ENCODE results near the gene ADAM12. TPM values are rescaled to one million over a fixed set of nuclear protein-coding genes. Genes with fewer than 3 reads are reported as not detected.

The ADAM12 gene
- total and polyA plus RNA-seq, 9 of the 15 experiments (the other 6 are each of a cell fraction or from before 2014, with no cell fraction given) = not detected

DNA sequence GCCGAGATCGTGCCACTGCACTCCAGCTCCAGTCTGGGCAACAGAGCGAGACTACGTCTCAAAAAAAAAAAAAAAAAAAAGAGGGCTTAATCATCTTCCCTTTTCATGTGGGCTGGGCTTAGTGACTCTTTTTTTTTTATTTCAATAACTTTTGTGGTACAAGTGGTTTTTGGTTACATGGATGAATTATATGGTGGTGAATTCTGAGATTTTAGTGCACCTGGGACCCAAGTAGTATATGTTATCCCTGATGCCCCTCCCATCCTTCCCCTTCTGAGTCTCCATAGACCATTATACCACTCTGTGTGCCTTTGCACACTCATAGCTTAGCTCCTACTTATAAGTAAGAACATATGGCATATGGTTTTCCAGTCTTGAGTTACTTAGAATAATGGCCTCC, 4.8 kb upstream of the ADAM12 start:
- Histone ChIP-seq H3K9me3 (replicated peaks; ENCODE audit: control insufficient read depth, insufficient read depth, low read depth, low read length) (no peaks in the 10 kb centered on the region), H4K20me1 (replicated peaks; ENCODE audit: control insufficient read depth, insufficient read depth, low read length) (no peaks in the 10 kb centered on the region), H3K27ac (ENCODE audit: extremely low read depth, low read depth, low read length) (no peak overlapping the region), H3K4me1 (replicated peaks in 1 of 2; ENCODE audit: control insufficient read depth in 2 of 2, insufficient read depth in 2 of 2, low read length in 2 of 2) (no peaks in the 10 kb centered on the region; a peak in 1 of 5 replicates), H2AFZ (ENCODE audit: low read depth, low read length) (no peak overlapping the region), H3K36me3 (ENCODE audit: control insufficient read depth, insufficient read depth, low read length) (no peaks in the 10 kb centered on the region), H3K27me3 (ENCODE audit: control insufficient read depth in 2 of 2, insufficient read depth in 2 of 2, low read length in 2 of 2) (no peaks in the 10 kb centered on the region), H3K9ac (ENCODE audit: insufficient read depth in 1 of 2, low read depth in 2 of 2, low read length in 2 of 2) (no peak overlapping the region), H3K4me2 (ENCODE audit: insufficient read depth, low read length) (no peak overlapping the region), H3K4me3 (no peak overlapping the region), H3K79me2 (ENCODE audit: control insufficient read depth, insufficient read depth, low read length) (no peaks in the 10 kb centered on the region), H3K9me1 (ENCODE audit: control insufficient read depth, insufficient read depth, low read length) (no peaks in the 10 kb centered on the region)
- POLR2A ChIA-PET = no interaction called here
- FAIRE-seq (no peak), ATAC-seq (no peak), DNase-seq (ENCODE audit: extremely low read depth in 1 of 4, low spot score in 3 of 4) (no peak)
- BruUV-seq (replicated peaks) = no TSS peak
- CTCF ChIA-PET (ENCODE audit: low intra/inter-chr PET ratio) = no interaction called here
- intact Hi-C loops (cut with micrococcal nuclease) (no loop called here), in situ Hi-C loops (cut with MboI) (no loop called here)
- WGBS (ENCODE audit: insufficient coverage, low coverage, missing lambda C conversion rate) = no CpG with 5 or more reads among the region's 4 CpGs
- no peak for TF ChIP-seq NR3C1 (CRISPR knock-in tag; IDR thresholded peaks at IDR 0.05)
- TF ChIP-seq CREBBP (IDR thresholded peaks at IDR 0.05; ENCODE audit: low read depth, low read length) = no peak
- no peak for TF ChIP-seq PHTF2 (CRISPR knock-in tag; IDR thresholded peaks at IDR 0.05)
- no peak for TF ChIP-seq CBX8 (IDR thresholded peaks at IDR 0.05; ENCODE audit: borderline replicate concordance, extremely low read depth, low read depth, low read length, poor library complexity, severe bottlenecking)
- no peak for TF ChIP-seq HDAC2 (IDR thresholded peaks at IDR 0.05)
- no peak for TF ChIP-seq ZNF140 (CRISPR knock-in tag; IDR thresholded peaks at IDR 0.05)
- TF ChIP-seq, protein P1, sequence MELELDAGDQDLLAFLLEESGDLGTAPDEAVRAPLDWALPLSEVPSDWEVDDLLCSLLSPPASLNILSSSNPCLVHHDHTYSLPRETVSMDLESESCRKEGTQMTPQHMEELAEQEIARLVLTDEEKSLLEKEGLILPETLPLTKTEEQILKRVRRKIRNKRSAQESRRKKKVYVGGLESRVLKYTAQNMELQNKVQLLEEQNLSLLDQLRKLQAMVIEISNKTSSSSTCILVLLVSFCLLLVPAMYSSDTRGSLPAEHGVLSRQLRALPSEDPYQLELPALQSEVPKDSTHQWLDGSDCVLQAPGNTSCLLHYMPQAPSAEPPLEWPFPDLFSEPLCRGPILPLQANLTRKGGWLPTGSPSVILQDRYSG (tag; conservative IDR thresholded peaks at IDR 0.05; ENCODE audit: low read depth) = no peak
- TF ChIP-seq NRF1 (conservative IDR thresholded peaks at IDR 0.05 in 1 of 2, IDR thresholded peaks at IDR 0.05 in 1 of 2) = no peak
- no peak for TF ChIP-seq PRPF4 (IDR thresholded peaks at IDR 0.05; ENCODE audit: insufficient read depth, low read depth, low read length, poor library complexity, severe bottlenecking)
- TF ChIP-seq ZNF57 (CRISPR knock-in tag; IDR thresholded peaks at IDR 0.05) = no peak
- TF ChIP-seq KLF13 (tag; IDR thresholded peaks at IDR 0.05; ENCODE audit: borderline replicate concordance, low read depth) = no peak
- TF ChIP-seq BRCA1 (IDR thresholded peaks at IDR 0.05) = no peak
- no peak for TF ChIP-seq BRCA1 (CRISPR knock-in tag; IDR thresholded peaks at IDR 0.05)
- TF ChIP-seq CTBP1 (IDR thresholded peaks at IDR 0.05; ENCODE audit: borderline replicate concordance) = no peak
- no peak for TF ChIP-seq SNIP1 (IDR thresholded peaks at IDR 0.05; ENCODE audit: low read depth)

Measured in K562 (cell line).